A549 (cell line): ENCODE measurements around the gene HMGN4. TPM values are rescaled to one million over a fixed set of nuclear protein-coding genes. Genes with fewer than 3 reads are reported as not detected.

Experiments
- ATAC-seq, 2 experiments: fragments of 200-7000 bp in 1 of 2; fragments of >200 bp in 1 of 2; cut with Nextera tagmentation in 1 of 2; cut with Tn5 transposase in 1 of 2; 3 replicates each; pipeline versions ENCODE4 v1.8.0 to v1.9.1; 2018 to 2020; ENCODE audit warnings: mild to moderate bottlenecking in 1 of 2, moderate library complexity in 1 of 2
- CTCF ChIA-PET: fragments of 300-600 bp; sonication (Branson Sonifier 250); formaldehyde crosslinking; extraction: SDS; loops from one replicate; lab custom pipeline; 2021; ENCODE audit warnings: antibody characterized with exemption, inconsistent platforms; lab: Yijun Ruan, JAX
- POLR2A ChIA-PET: fragments of 350-600 bp; formaldehyde crosslinking; extraction: SDS; loops from one replicate; lab custom pipeline; 2021; ENCODE audit warnings: antibody characterized with exemption, inconsistent platforms; lab: Yijun Ruan, JAX
- DNase-seq, 2 experiments: peaks; one replicate each; pipeline versions ENCODE4 v3.0.0 to v3.0.0-alpha.2; 2011 to 2016; ENCODE audit warnings: low read depth in 1 of 2, low spot score in 1 of 2
- FAIRE-seq: peaks from 2 replicates; lab custom pipeline; 2011; peaks lifted over from hg19 to GRCh38; lab: Jason Lieb, UNC
- H3K27ac ChIP-seq, 2 experiments: fragments of >200 bp; sonication (Bioruptor Twin); formaldehyde crosslinking; 3 replicates each; pipeline ENCODE4 v1.5.1; 2016 to 2017
- H3K4me1 ChIP-seq: fragments of >200 bp; sonication (Bioruptor Twin); formaldehyde crosslinking; 3 replicates; pipeline ENCODE4 v1.6.1; 2016
- H3K4me2 ChIP-seq: fragments of >200 bp; sonication (Bioruptor Twin); formaldehyde crosslinking; 3 replicates; pipeline ENCODE4 v1.6.1; 2016
- H3K4me3 ChIP-seq: fragments of >200 bp; sonication (Bioruptor Twin); formaldehyde crosslinking; 3 replicates; pipeline ENCODE4 v1.5.1; 2016
- H3K9me3 ChIP-seq: fragments of >200 bp; sonication (Bioruptor Twin); formaldehyde crosslinking; 3 replicates; pipeline ENCODE4 v1.6.1; 2016
- CBX8 ChIP-seq: fragments of 200-600 bp; sonication (generic); IDR thresholded peaks from 2 replicates; pipeline ENCODE4 v1.6.1; 2016
- ESRRA ChIP-seq: fragments of 150-350 bp; IDR thresholded peaks from 2 replicates; pipeline ENCODE4 v1.6.1; 2014; ENCODE audit warnings: mild to moderate bottlenecking, low read length, borderline replicate concordance
- FOSB ChIP-seq: fragments of 250-450 bp; sonication (Bioruptor Pico); IDR thresholded peaks from 2 replicates; pipeline ENCODE4 v1.5.0; 2020; ENCODE audit warnings: mild to moderate bottlenecking, moderate library complexity
- FOSL2 ChIP-seq, 2 experiments: fragments of 450-650 bp in 1 of 2; fragments of >200 bp in 1 of 2; sonication (Bioruptor Twin) in 1 of 2; formaldehyde crosslinking; IDR thresholded peaks; 2 replicates each; pipeline versions ENCODE4 v1.5.0 to v1.6.1; 2016 to 2020; ENCODE audit warnings: mild to moderate bottlenecking in 1 of 2, moderate library complexity in 1 of 2
- GATA3 ChIP-seq: IDR thresholded peaks from 2 replicates; pipeline ENCODE4 v1.6.1; 2012; ENCODE audit warnings: borderline replicate concordance
- HOXA7 ChIP-seq: fragments of 250-450 bp; sonication (Bioruptor Pico); IDR thresholded peaks from 2 replicates; pipeline ENCODE4 v1.5.0; 2020; ENCODE audit warnings: mild to moderate bottlenecking, moderate library complexity
- KDM1A ChIP-seq: fragments of 200-600 bp; sonication (generic); IDR thresholded peaks from 2 replicates; pipeline ENCODE4 v1.6.1; 2016; ENCODE audit warnings: low read depth, mild to moderate bottlenecking
- KDM5A ChIP-seq: fragments of 200-600 bp; sonication (generic); IDR thresholded peaks from 2 replicates; pipeline ENCODE4 v1.6.1; 2016; ENCODE audit warnings: antibody characterized with exemption, mild to moderate bottlenecking
- MAFK ChIP-seq: fragments of 450-650 bp; IDR thresholded peaks from 2 replicates; pipeline ENCODE4 v1.6.1; 2014; ENCODE audit not compliant: partially characterized antibody
- MYC ChIP-seq: IDR thresholded peaks from 2 replicates; pipeline ENCODE4 v1.6.1; 2012; ENCODE audit warnings: mild to moderate bottlenecking, inconsistent platforms, low read length, improper control_type of control experiment, borderline replicate concordance
- NFE2L2 ChIP-seq: fragments of 150-350 bp; conservative IDR thresholded peaks from 2 replicates; pipeline ENCODE4 v1.6.1; 2014; ENCODE audit warnings: low read length
- RAD21 ChIP-seq, 2 experiments: fragments of >200 bp in 1 of 2; sonication (Bioruptor Twin) in 1 of 2; formaldehyde crosslinking in 1 of 2; IDR thresholded peaks in 1 of 2; conservative IDR thresholded peaks in 1 of 2; 2 replicates in 1 of 2; 3 replicates in 1 of 2; pipeline ENCODE4 v1.6.1; 2012 to 2018; ENCODE audit warnings: inconsistent platforms in 1 of 2
- RARB ChIP-seq: fragments of 250-450 bp; sonication (Bioruptor Pico); IDR thresholded peaks from 2 replicates; pipeline ENCODE4 v1.8.0; 2021; ENCODE audit warnings: mild to moderate bottlenecking, moderate library complexity
- RCOR1 ChIP-seq: fragments of 150-350 bp; IDR thresholded peaks from 2 replicates; pipeline ENCODE4 v1.6.1; 2014; ENCODE audit warnings: antibody characterized with exemption, low read length, low read depth
- RNF2 ChIP-seq: fragments of 200-600 bp; sonication (generic); IDR thresholded peaks from 2 replicates; pipeline ENCODE4 v1.6.1; 2016; ENCODE audit warnings: low read depth, mild to moderate bottlenecking, antibody characterized with exemption, moderate library complexity, borderline replicate concordance
- TP53 ChIP-seq: fragments of 250-450 bp; sonication (Bioruptor Pico); IDR thresholded peaks from 2 replicates; pipeline ENCODE4 v1.5.0; 2021; ENCODE audit warnings: mild to moderate bottlenecking, moderate library complexity
- ZC3H11A ChIP-seq: fragments of 450-650 bp; IDR thresholded peaks from 2 replicates; pipeline ENCODE4 v1.6.1; 2014; ENCODE audit warnings: antibody characterized with exemption, mild to moderate bottlenecking
- ZFP36 ChIP-seq: fragments of 450-650 bp; IDR thresholded peaks from 2 replicates; pipeline ENCODE4 v1.6.1; 2014; ENCODE audit warnings: borderline replicate concordance; ENCODE audit not compliant: partially characterized antibody
- ZNF302 ChIP-seq: fragments of 250-450 bp; sonication (Bioruptor Pico); IDR thresholded peaks from 2 replicates; pipeline ENCODE4 v1.9.0; 2021; ENCODE audit warnings: inconsistent platforms, mild to moderate bottlenecking, moderate library complexity
- WGBS: methylation state at CpG from one replicate; pipeline ENCODE4 v1.1.6; 2017; ENCODE audit errors: missing lambda C conversion rate; 5-methylcytosine and 5-hydroxymethylcytosine counted together
- polyA plus RNA-seq, 4 experiments: library from polyadenylated mRNA; depleted of rRNA in 3 of 4; stranded (reverse); fragments of >200 nt; fragmentation: RNase III in 1 of 4; extraction: RNeasy Plus Mini Kit Qiagen cat#74134 plus additional on column Dnase treatment in 1 of 4; gene quantifications; 2 replicates in 3 of 4; 3 replicates in 1 of 4; pipeline ENCODE4 v1.2.3, GENCODE V29; 2011 to 2017
- TF ChIP-seq, protein P1 (sequence below): fragments of >200 bp; sonication (Bioruptor Twin); formaldehyde crosslinking; IDR thresholded peaks from 2 replicates; pipeline ENCODE4 v1.6.1; 2016
- TF ChIP-seq, protein P2 (sequence below): fragments of 450-650 bp; IDR thresholded peaks from 2 replicates; pipeline ENCODE4 v1.6.1; 2014; ENCODE audit warnings: antibody characterized with exemption

The HMGN4 gene
- polyA plus RNA-seq, 2 of the 4 experiments (the other 2 are of a cell fraction), result 55.0 to 59.0 TPM

DNA sequence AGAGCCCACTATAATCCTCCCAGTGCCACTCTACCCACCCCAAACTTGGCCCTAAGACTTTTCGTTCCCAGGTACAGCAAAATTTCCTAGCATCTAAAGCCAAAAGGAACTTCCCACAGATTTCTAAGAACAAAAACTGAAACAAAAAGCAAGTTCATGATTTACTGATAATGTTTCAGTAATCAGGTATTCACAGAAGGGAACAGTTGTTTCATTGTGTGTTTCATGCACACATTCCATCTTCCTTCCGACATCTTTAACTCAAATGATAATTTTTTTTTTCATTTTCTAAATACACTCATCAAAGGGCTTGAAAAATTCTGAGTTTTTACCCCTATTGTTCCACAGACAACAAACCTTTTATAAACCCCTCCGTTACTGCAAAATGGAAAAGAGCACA lies 44.0 kb upstream of the HMGN4 start:
- H3K4me1 ChIP-seq, result no peaks in the 10 kb centered on the region
- H3K27ac ChIP-seq, result no peak overlapping the region
- H3K9me3 ChIP-seq, result no peaks in the 10 kb centered on the region
- FAIRE-seq (no peak), ATAC-seq (no peak), DNase-seq (no peak)
- no peak overlapping the region for H3K4me3 ChIP-seq
- H3K4me2 ChIP-seq, result no peak overlapping the region
- TF ChIP-seq GATA3 (no peak), MAFK (no peak), RCOR1 (no peak)
- POLR2A ChIA-PET, result no interaction called here
- WGBS, result 82% methylated on average over 3 of the region's 3 CpGs
- CTCF ChIA-PET, result interaction anchor here (0.6 to 1.0 kb wide), 2 partner anchors 31 to 160 kb away, joined by 3 to 4 read pairs; no protein-coding TSS in a partner anchor

DNA sequence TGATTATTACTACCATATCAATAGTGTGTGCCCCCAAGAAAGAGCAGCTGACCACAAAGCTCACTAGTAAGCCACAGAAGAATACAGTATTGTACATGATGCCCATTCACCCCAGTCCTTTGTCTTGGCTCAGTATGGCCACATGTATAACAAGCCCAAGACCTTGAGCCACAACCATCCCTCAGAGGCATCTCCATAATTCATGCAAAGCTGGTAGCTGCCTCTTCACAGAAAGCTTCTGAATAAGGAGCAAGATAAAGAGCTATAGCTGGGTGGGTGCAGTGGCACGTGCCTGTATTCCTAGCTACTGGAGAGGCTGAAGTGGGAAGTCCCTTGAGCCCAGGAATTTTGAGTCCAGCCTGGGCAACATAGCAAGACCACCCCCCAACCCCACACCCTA lies 42.9 kb upstream of the HMGN4 start:
- WGBS, result no CpG with 5 or more reads among the region's 1 CpG
- POLR2A ChIA-PET, result no interaction called here
- CTCF ChIA-PET, result interaction anchor here (1.1 kb wide), 1 partner anchor 154 kb away, joined by 3 read pairs; no protein-coding TSS in a partner anchor

DNA sequence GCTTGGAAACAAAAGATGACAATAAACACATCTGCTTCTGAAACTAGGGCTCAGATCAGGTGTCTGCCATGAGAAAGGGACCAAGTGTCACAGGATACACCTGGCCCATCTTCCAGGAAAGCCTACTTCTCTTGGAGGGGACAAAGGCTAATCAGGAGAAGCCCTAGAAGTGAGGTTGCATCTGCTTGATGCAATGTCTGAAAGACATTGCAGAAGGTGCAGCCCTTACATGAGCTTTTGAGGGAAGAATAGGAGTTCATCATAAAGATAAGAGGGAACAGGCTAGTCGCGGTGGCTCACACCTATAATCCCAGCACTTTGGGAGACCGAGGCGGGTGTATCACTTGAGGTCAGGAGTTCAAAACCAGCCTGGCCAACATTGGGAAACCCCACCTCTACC lies 40.6 kb upstream of the HMGN4 start:
- H3K4me2 ChIP-seq, result no peak overlapping the region
- no peak for ATAC-seq
- WGBS, result 83% methylated on average over 4 of the region's 4 CpGs
- no peak for DNase-seq
- H3K4me3 ChIP-seq, result no peak overlapping the region
- CTCF ChIA-PET, result interaction anchor here (1.3 kb wide), 1 partner anchor 156 kb away, joined by 7 read pairs; no protein-coding TSS in a partner anchor
- no peak for FAIRE-seq
- POLR2A ChIA-PET, result no interaction called here
- H3K27ac ChIP-seq, result no peak overlapping the region
- TF ChIP-seq TP53 (CRISPR knock-in tag), result no peak
- no peak for TF ChIP-seq RCOR1
- TF ChIP-seq FOSL2 (IDR thresholded peaks at IDR 0.05), result no peak
- no peak for TF ChIP-seq FOSL2 (CRISPR knock-in tag; IDR thresholded peaks at IDR 0.05)
- TF ChIP-seq RNF2, result no peak
- no peak for TF ChIP-seq MYC
- TF ChIP-seq CBX8, result no peak
- no peaks in the 10 kb centered on the region for H3K9me3 ChIP-seq
- no peaks in the 10 kb centered on the region for H3K4me1 ChIP-seq

More for the DNA sequence above, 42.9 kb upstream of the HMGN4 start:
- no peak for DNase-seq
- TF ChIP-seq KDM1A, result no peak
- TF ChIP-seq RARB (CRISPR knock-in tag), result no peak
- no peak for TF ChIP-seq MYC
- TF ChIP-seq, protein P1, sequence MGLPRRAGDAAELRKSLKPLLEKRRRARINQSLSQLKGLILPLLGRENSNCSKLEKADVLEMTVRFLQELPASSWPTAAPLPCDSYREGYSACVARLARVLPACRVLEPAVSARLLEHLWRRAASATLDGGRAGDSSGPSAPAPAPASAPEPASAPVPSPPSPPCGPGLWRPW, result no peak
- no peak overlapping the region for H3K27ac ChIP-seq
- no peak overlapping the region for H3K4me3 ChIP-seq
- no peak overlapping the region for H3K4me2 ChIP-seq
- FAIRE-seq, result no peak
- H3K9me3 ChIP-seq, result no peaks in the 10 kb centered on the region
- no peak for ATAC-seq
- H3K4me1 ChIP-seq, result no peaks in the 10 kb centered on the region

DNA sequence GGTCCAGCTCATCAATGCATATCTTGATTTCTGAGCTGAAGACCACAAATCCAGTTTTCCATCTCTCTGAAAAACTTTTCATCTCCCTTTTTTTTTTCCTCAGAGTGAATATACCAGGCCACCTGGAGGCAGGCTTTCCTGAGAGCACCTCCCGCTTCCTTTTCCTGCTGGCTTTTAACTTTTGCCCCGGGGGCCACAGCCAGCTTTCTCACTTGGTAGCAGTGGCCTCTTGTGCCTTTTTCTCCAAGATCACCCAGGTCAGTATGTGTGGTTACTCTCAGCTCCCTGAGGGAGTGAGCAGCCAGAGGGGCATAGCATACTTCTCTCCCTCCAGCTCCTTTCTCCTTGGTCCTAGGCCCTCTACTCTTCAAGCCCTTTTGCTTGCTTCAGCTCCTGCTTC lies 38.1 kb upstream of the HMGN4 start, which contains the start of gene BTN1A1:
TSS of gene BTN1A1 (plus strand) at position 202 of the 400 bp plus-strand sequence. CDS start 984 bp downstream, outside the sequence.
- ChIA-PET POLR2A (no interaction called here), CTCF (interaction anchor here (0.7 to 1.0 kb wide), 2 partner anchors 65 to 159 kb away, joined by 3 read pairs; no protein-coding TSS in a partner anchor)
- H3K4me3 ChIP-seq, result no peak within 1 kb of the TSS
- no peak within 1 kb of the TSS for H3K27ac ChIP-seq
- no peaks in the 10 kb centered on the region for H3K9me3 ChIP-seq
- H3K4me2 ChIP-seq, result no peak within 1 kb of the TSS
- TF ChIP-seq, protein P2, sequence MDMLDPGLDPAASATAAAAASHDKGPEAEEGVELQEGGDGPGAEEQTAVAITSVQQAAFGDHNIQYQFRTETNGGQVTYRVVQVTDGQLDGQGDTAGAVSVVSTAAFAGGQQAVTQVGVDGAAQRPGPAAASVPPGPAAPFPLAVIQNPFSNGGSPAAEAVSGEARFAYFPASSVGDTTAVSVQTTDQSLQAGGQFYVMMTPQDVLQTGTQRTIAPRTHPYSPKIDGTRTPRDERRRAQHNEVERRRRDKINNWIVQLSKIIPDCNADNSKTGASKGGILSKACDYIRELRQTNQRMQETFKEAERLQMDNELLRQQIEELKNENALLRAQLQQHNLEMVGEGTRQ, result no peak
- TF ChIP-seq HOXA7 (CRISPR knock-in tag), result no peak
- no peak for TF ChIP-seq KDM5A
- no peak for TF ChIP-seq ZFP36
- TF ChIP-seq FOSB, result no peak
- TF ChIP-seq RAD21 (conservative IDR thresholded peaks at IDR 0.05 in 1 of 2, IDR thresholded peaks at IDR 0.05 in 1 of 2), result no peak
- TF ChIP-seq NFE2L2, result no peak
- no peak for TF ChIP-seq ZC3H11A
- TF ChIP-seq ESRRA, result no peak
- no peak for TF ChIP-seq ZNF302 (CRISPR knock-in tag)
- TF ChIP-seq, all 56 proteins: peak for 0
- WGBS, result 81% methylated on average over 2 of the region's 2 CpGs
- FAIRE-seq (no peak), ATAC-seq (no peak), DNase-seq (no peak)
- no peaks in the 10 kb centered on the region for H3K4me1 ChIP-seq
